Large intestine (tissue), 3 donors: Measurements from ENCODE around the gene PRSS8. TPM values are rescaled to one million over a fixed set of nuclear protein-coding genes. Genes with fewer than 3 reads are reported as not detected.
"Not testable (repeated sequence)": the region's sequence is repeated elsewhere in the genome, so short reads cannot be mapped to it uniquely, and the experiment has no call there.

Experiments used
- DNase-seq, 2 donors: peaks; one replicate each; pipeline versions ENCODE4 v3.0.0 to v3.0.0-alpha.2; 2013
- H3K27ac ChIP-seq: one replicate; pipeline ENCODE4 v1.5.1; 2013; ENCODE audit warnings: low read length
- H3K27me3 ChIP-seq: 2 replicates; pipeline ENCODE4 v1.6.1; 2013; ENCODE audit warnings: low read length; ENCODE audit not compliant: control insufficient read depth, insufficient read depth
- H3K36me3 ChIP-seq: 2 replicates; pipeline ENCODE4 v1.6.1; 2013; ENCODE audit warnings: low read length; ENCODE audit not compliant: control insufficient read depth, insufficient read depth
- H3K4me1 ChIP-seq: one replicate; pipeline ENCODE4 v1.6.1; 2013; ENCODE audit warnings: low read length; ENCODE audit not compliant: control insufficient read depth, insufficient read depth
- H3K4me3 ChIP-seq: one replicate; pipeline ENCODE4 v1.5.1; 2013; ENCODE audit warnings: low read length
- H3K9me3 ChIP-seq: one replicate; pipeline ENCODE4 v1.6.1; 2013; ENCODE audit warnings: mild to moderate bottlenecking, low read depth, low read length, moderate library complexity; ENCODE audit not compliant: control insufficient read depth
- WGBS: methylation state at CpG from one replicate; pipeline ENCODE4 v1.1.5; 2013; ENCODE audit warnings: low lambda C conversion rate; ENCODE audit not compliant: insufficient coverage; 5-methylcytosine and 5-hydroxymethylcytosine counted together
- polyA plus RNA-seq: library from polyadenylated mRNA; unstranded; fragments of 120-200 nt; gene quantifications from one replicate; pipeline ENCODE4 v1.2.1, GENCODE V29; 2013

Gene PRSS8
- polyA plus RNA-seq, 1 donor, result 252 TPM

- no peak overlapping the region for H3K27ac ChIP-seq
- no peak for DNase-seq
- no peak overlapping the region for H3K4me3 ChIP-seq
- WGBS, result 83% methylated on average over 1 of the region's 28 CpGs
- H3K4me1 ChIP-seq, result peaks cover 11% of the 10 kb centered on the region
- no peaks in the 10 kb centered on the region for H3K27me3 ChIP-seq
- H3K9me3 ChIP-seq, result peaks cover 3% of the 10 kb centered on the region
- H3K36me3 ChIP-seq, result peaks cover 22% of the 10 kb centered on the region
Observed at GRCh38 chr16:31106509-31107464, 28.7 kb downstream of the PRSS8 start.

- 90% methylated on average over 3 of the region's 33 CpGs for WGBS
- Histone ChIP-seq H3K9me3 (peaks cover 3% of the 10 kb centered on the region), H3K4me1 (peaks cover 11% of the 10 kb centered on the region), H3K4me3 (no peak overlapping the region), H3K36me3 (peaks cover 12% of the 10 kb centered on the region), H3K27ac (no peak overlapping the region), H3K27me3 (no peaks in the 10 kb centered on the region)
- peak in 1 of 2 donors; percentile 69 for DNase-seq
Observed at GRCh38 chr16:31105677-31106213, 29.8 kb downstream of the PRSS8 start.

GRCh38 chr16:31100876-31101641, 34.5 kb downstream of the PRSS8 start:
- not testable (repeated sequence) for H3K9me3 ChIP-seq, H3K27me3 ChIP-seq, H3K4me3 ChIP-seq, DNase-seq, H3K36me3 ChIP-seq, H3K4me1 ChIP-seq, H3K27ac ChIP-seq
- 72% methylated on average over 2 of the region's 13 CpGs for WGBS

- WGBS, result no CpG with 5 or more reads among the region's 4 CpGs
- DNase-seq, result no peak
- H3K27me3 ChIP-seq, result no peaks in the 10 kb centered on the region
- H3K4me1 ChIP-seq, result no peaks in the 10 kb centered on the region
- no peak overlapping the region for H3K27ac ChIP-seq
- no peak overlapping the region for H3K4me3 ChIP-seq
- peaks cover 3% of the 10 kb centered on the region for H3K9me3 ChIP-seq
- no peaks in the 10 kb centered on the region for H3K36me3 ChIP-seq
Observed at GRCh38 chr16:31099860-31100638, 35.5 kb downstream of the PRSS8 start.

GRCh38 chr16:31094424-31095120, 41.0 kb downstream of the PRSS8 start, which contains the start of gene VKORC1:
VKORC1 (minus strand) TSS chr16:31094797; CDS start chr16:31094729, 68 bp downstream.
- no CpG with 5 or more reads among the region's 69 CpGs for WGBS
- peaks cover 5% of the 10 kb centered on the region for H3K9me3 ChIP-seq

GRCh38 chr16:31094088-31094423, 41.5 kb downstream of the PRSS8 start:
- no peak for DNase-seq
- H3K36me3 ChIP-seq, result peaks cover 11% of the 10 kb centered on the region
- WGBS, result no CpG with 5 or more reads among the region's 20 CpGs
- H3K27ac ChIP-seq, result peak overlapping the region; percentile 88
- peaks cover 5% of the 10 kb centered on the region for H3K9me3 ChIP-seq
- peaks cover 8% of the 10 kb centered on the region for H3K4me1 ChIP-seq
- peak overlapping the region; percentile 85 for H3K4me3 ChIP-seq
- H3K27me3 ChIP-seq, result no peaks in the 10 kb centered on the region

More at GRCh38 chr16:31094424-31095120, 41.0 kb downstream of the PRSS8 start, which contains the start of gene VKORC1:
- DNase-seq, result peak; percentile 93 to 97
- Histone ChIP-seq H3K4me1 (peaks cover 8% of the 10 kb centered on the region), H3K4me3 (peak within 1 kb of the TSS; percentile 85), H3K27me3 (no peaks in the 10 kb centered on the region), H3K36me3 (peaks cover 11% of the 10 kb centered on the region), H3K27ac (peak within 1 kb of the TSS; percentile 88)

- WGBS, result no CpG with 5 or more reads among the region's 17 CpGs
- H3K4me3 ChIP-seq, result peak overlapping the region; percentile 85
Observed at GRCh38 chr16:31093132-31093703, 42.3 kb downstream of the PRSS8 start.

GRCh38 chr16:31092330-31092729, 43.2 kb downstream of the PRSS8 start:
- Histone ChIP-seq H3K4me1 (peaks cover 8% of the 10 kb centered on the region), H3K27ac (no peak overlapping the region), H3K9me3 (peaks cover 5% of the 10 kb centered on the region), H3K36me3 (peaks cover 16% of the 10 kb centered on the region), H3K4me3 (no peak overlapping the region), H3K27me3 (no peaks in the 10 kb centered on the region)
- WGBS, result 80% methylated on average over 1 of the region's 5 CpGs
- DNase-seq, result no peak

More at GRCh38 chr16:31093132-31093703, 42.3 kb downstream of the PRSS8 start:
- Histone ChIP-seq H3K4me1 (peaks cover 8% of the 10 kb centered on the region), H3K27me3 (no peaks in the 10 kb centered on the region), H3K27ac (no peak overlapping the region), H3K9me3 (peaks cover 5% of the 10 kb centered on the region), H3K36me3 (peaks cover 13% of the 10 kb centered on the region)
- DNase-seq, result peak in 1 of 2 donors; percentile 48

- no CpG with 5 or more reads among the region's 2 CpGs for WGBS
- H3K4me3 ChIP-seq, result no peak overlapping the region
- no peak overlapping the region for H3K27ac ChIP-seq
- no peaks in the 10 kb centered on the region for H3K27me3 ChIP-seq
- DNase-seq, result no peak
- peaks cover 16% of the 10 kb centered on the region for H3K36me3 ChIP-seq
- peaks cover 8% of the 10 kb centered on the region for H3K4me1 ChIP-seq
- peaks cover 5% of the 10 kb centered on the region for H3K9me3 ChIP-seq
Observed at GRCh38 chr16:31090540-31090939, 45.0 kb downstream of the PRSS8 start.
